Measurements from ENCODE around the gene GNA12.

- TF ChIP-seq CTCF (IDR thresholded peaks at IDR 0.05; ENCODE audit: insufficient read depth, low read depth, low read length) (no peak), EZH2 (IDR thresholded peaks at IDR 0.05; ENCODE audit: insufficient read depth, low read length) (no peak)
Observed at GRCh38 chr7:2833083-2833910, 10.8 kb downstream of the GNA12 start.
